Measurements from ENCODE around the gene ZNF705A. TPM values are rescaled to one million over a fixed set of nuclear protein-coding genes. Genes with fewer than 3 reads are reported as not detected.
"Not testable (repeated sequence)": the region's sequence is repeated elsewhere in the genome, so short reads cannot be mapped to it uniquely, and the experiment has no call there.

Gene ZNF705A
- polyA plus RNA-seq, 4 donors = not detected

GRCh38 chr12:8134398-8134930 is 22.4 kb upstream of the ZNF705A start:
- FAIRE-seq = peak; percentile 51
- H3K36me3 ChIP-seq (ENCODE audit: control insufficient read depth in 3 of 3, insufficient read depth in 2 of 3, low read depth in 1 of 3, low read length in 3 of 3); H3K27ac ChIP-seq (ENCODE audit: low read depth in 1 of 3, low read length in 2 of 3); DNase-seq; H3K4me3 ChIP-seq (ENCODE audit: low read depth in 1 of 3, low read length in 3 of 3); H3K9me3 ChIP-seq (ENCODE audit: control insufficient read depth in 2 of 2, insufficient read depth in 1 of 2, low read depth in 1 of 2, low read length in 1 of 2); H3K27me3 ChIP-seq (ENCODE audit: control insufficient read depth in 3 of 3, insufficient read depth in 3 of 3, low read length in 3 of 3); H3K4me1 ChIP-seq (ENCODE audit: control insufficient read depth in 3 of 3, insufficient read depth in 2 of 3, low read depth in 1 of 3, low read length in 2 of 3): not testable (repeated sequence)
- WGBS, 3 donors = 93 to 94% (median 94%) methylated on average over 23 of the region's 23 CpGs

- not testable (repeated sequence) for H3K27ac ChIP-seq (ENCODE audit: low read depth in 1 of 3, low read length in 2 of 3); H3K27me3 ChIP-seq (ENCODE audit: control insufficient read depth in 3 of 3, insufficient read depth in 3 of 3, low read length in 3 of 3); H3K4me1 ChIP-seq (ENCODE audit: control insufficient read depth in 3 of 3, insufficient read depth in 2 of 3, low read depth in 1 of 3, low read length in 2 of 3); H3K4me3 ChIP-seq (ENCODE audit: low read depth in 1 of 3, low read length in 3 of 3); H3K36me3 ChIP-seq (ENCODE audit: control insufficient read depth in 3 of 3, insufficient read depth in 2 of 3, low read depth in 1 of 3, low read length in 3 of 3); H3K9me3 ChIP-seq (ENCODE audit: control insufficient read depth in 2 of 2, insufficient read depth in 1 of 2, low read depth in 1 of 2, low read length in 1 of 2); FAIRE-seq; DNase-seq
- WGBS, 3 donors = 73 to 83% (median 74%) methylated on average over 8 of the region's 8 CpGs
Measured at GRCh38 chr12:8141647-8142046, 15.2 kb upstream of the ZNF705A start.

GRCh38 chr12:8143261-8143660 is 13.6 kb upstream of the ZNF705A start:
- DNase-seq (no peak), FAIRE-seq (no peak)
- Histone ChIP-seq H3K4me3 (ENCODE audit: low read depth in 1 of 3, low read length in 3 of 3) (no peak overlapping the region), H3K36me3 (ENCODE audit: control insufficient read depth in 3 of 3, insufficient read depth in 2 of 3, low read depth in 1 of 3, low read length in 3 of 3) (peaks cover 0 to 2% (median 0%) of the 10 kb centered on the region in 3 donors), H3K9me3 (ENCODE audit: control insufficient read depth in 2 of 2, insufficient read depth in 1 of 2, low read depth in 1 of 2, low read length in 1 of 2) (peaks cover 0 to 9% of the 10 kb centered on the region in 2 donors), H3K4me1 (ENCODE audit: control insufficient read depth in 3 of 3, insufficient read depth in 2 of 3, low read depth in 1 of 3, low read length in 2 of 3) (no peaks in the 10 kb centered on the region), H3K27ac (ENCODE audit: low read depth in 1 of 3, low read length in 2 of 3) (no peak overlapping the region), H3K27me3 (ENCODE audit: control insufficient read depth in 3 of 3, insufficient read depth in 3 of 3, low read length in 3 of 3) (peaks cover 0 to 2% (median 0%) of the 10 kb centered on the region in 3 donors)

GRCh38 chr12:8145754-8146441 is 10.9 kb upstream of the ZNF705A start:
- FAIRE-seq (no peak), DNase-seq (peak in 1 of 2 donors; percentile 6)
- 56 to 66% (median 64%) methylated on average over 19 of the region's 19 CpGs for WGBS, 3 donors

GRCh38 chr12:8146442-8146771 is 10.4 kb upstream of the ZNF705A start:
- H3K27me3 ChIP-seq (ENCODE audit: control insufficient read depth in 3 of 3, insufficient read depth in 3 of 3, low read length in 3 of 3) = peaks cover 0 to 2% (median 0%) of the 10 kb centered on the region in 3 donors
- no peak overlapping the region for H3K27ac ChIP-seq (ENCODE audit: low read depth in 1 of 3, low read length in 2 of 3)
- no peak for FAIRE-seq
- 54 to 67% (median 65%) methylated on average over 4 of the region's 4 CpGs for WGBS, 3 donors
- no peaks in the 10 kb centered on the region for H3K4me1 ChIP-seq (ENCODE audit: control insufficient read depth in 3 of 3, insufficient read depth in 2 of 3, low read depth in 1 of 3, low read length in 2 of 3)
- no peak for DNase-seq
- H3K36me3 ChIP-seq (ENCODE audit: control insufficient read depth in 3 of 3, insufficient read depth in 2 of 3, low read depth in 1 of 3, low read length in 3 of 3) = peaks cover 0 to 2% (median 0%) of the 10 kb centered on the region in 3 donors
- no peak overlapping the region for H3K4me3 ChIP-seq (ENCODE audit: low read depth in 1 of 3, low read length in 3 of 3)
- H3K9me3 ChIP-seq (ENCODE audit: control insufficient read depth in 2 of 2, insufficient read depth in 1 of 2, low read depth in 1 of 2, low read length in 1 of 2) = peaks cover 0 to 6% of the 10 kb centered on the region in 2 donors

More at GRCh38 chr12:8145754-8146441, 10.9 kb upstream of the ZNF705A start:
- peaks cover 0 to 2% (median 0%) of the 10 kb centered on the region in 3 donors for H3K27me3 ChIP-seq (ENCODE audit: control insufficient read depth in 3 of 3, insufficient read depth in 3 of 3, low read length in 3 of 3)
- H3K4me1 ChIP-seq (ENCODE audit: control insufficient read depth in 3 of 3, insufficient read depth in 2 of 3, low read depth in 1 of 3, low read length in 2 of 3) = no peaks in the 10 kb centered on the region
- H3K36me3 ChIP-seq (ENCODE audit: control insufficient read depth in 3 of 3, insufficient read depth in 2 of 3, low read depth in 1 of 3, low read length in 3 of 3) = peaks cover 0 to 2% (median 0%) of the 10 kb centered on the region in 3 donors
- H3K27ac ChIP-seq (ENCODE audit: low read depth in 1 of 3, low read length in 2 of 3) = no peak overlapping the region
- H3K9me3 ChIP-seq (ENCODE audit: control insufficient read depth in 2 of 2, insufficient read depth in 1 of 2, low read depth in 1 of 2, low read length in 1 of 2) = peaks cover 0 to 8% of the 10 kb centered on the region in 2 donors
- no peak overlapping the region for H3K4me3 ChIP-seq (ENCODE audit: low read depth in 1 of 3, low read length in 3 of 3)

GRCh38 chr12:8154526-8154925 is 2.3 kb upstream of the ZNF705A start:
- no peaks in the 10 kb centered on the region for H3K36me3 ChIP-seq (ENCODE audit: control insufficient read depth in 3 of 3, insufficient read depth in 2 of 3, low read depth in 1 of 3, low read length in 3 of 3)

GRCh38 chr12:8156416-8156815 is 399 bp upstream of the ZNF705A start:
- FAIRE-seq (no peak), DNase-seq (no peak)
- Histone ChIP-seq H3K27ac (ENCODE audit: low read depth in 1 of 3, low read length in 2 of 3) (no peak overlapping the region), H3K9me3 (ENCODE audit: control insufficient read depth in 2 of 2, insufficient read depth in 1 of 2, low read depth in 1 of 2, low read length in 1 of 2) (no peaks in the 10 kb centered on the region), H3K4me3 (ENCODE audit: low read depth in 1 of 3, low read length in 3 of 3) (no peak overlapping the region), H3K4me1 (ENCODE audit: control insufficient read depth in 3 of 3, insufficient read depth in 2 of 3, low read depth in 1 of 3, low read length in 2 of 3) (no peaks in the 10 kb centered on the region), H3K36me3 (ENCODE audit: control insufficient read depth in 3 of 3, insufficient read depth in 2 of 3, low read depth in 1 of 3, low read length in 3 of 3) (no peaks in the 10 kb centered on the region), H3K27me3 (ENCODE audit: control insufficient read depth in 3 of 3, insufficient read depth in 3 of 3, low read length in 3 of 3) (no peaks in the 10 kb centered on the region)
- WGBS, 3 donors = 82 to 92% (median 92%) methylated on average over 2 of the region's 2 CpGs

More at GRCh38 chr12:8154526-8154925, 2.3 kb upstream of the ZNF705A start:
- DNase-seq = no peak
- no peaks in the 10 kb centered on the region for H3K27me3 ChIP-seq (ENCODE audit: control insufficient read depth in 3 of 3, insufficient read depth in 3 of 3, low read length in 3 of 3)
- H3K9me3 ChIP-seq (ENCODE audit: control insufficient read depth in 2 of 2, insufficient read depth in 1 of 2, low read depth in 1 of 2, low read length in 1 of 2) = no peaks in the 10 kb centered on the region
- H3K27ac ChIP-seq (ENCODE audit: low read depth in 1 of 3, low read length in 2 of 3) = no peak overlapping the region
- H3K4me1 ChIP-seq (ENCODE audit: control insufficient read depth in 3 of 3, insufficient read depth in 2 of 3, low read depth in 1 of 3, low read length in 2 of 3) = no peaks in the 10 kb centered on the region
- no peak overlapping the region for H3K4me3 ChIP-seq (ENCODE audit: low read depth in 1 of 3, low read length in 3 of 3)
- FAIRE-seq = no peak

- Histone ChIP-seq H3K9me3 (ENCODE audit: control insufficient read depth in 2 of 2, insufficient read depth in 1 of 2, low read depth in 1 of 2, low read length in 1 of 2) (no peaks in the 10 kb centered on the region), H3K36me3 (ENCODE audit: control insufficient read depth in 3 of 3, insufficient read depth in 2 of 3, low read depth in 1 of 3, low read length in 3 of 3) (no peaks in the 10 kb centered on the region), H3K4me1 (ENCODE audit: control insufficient read depth in 3 of 3, insufficient read depth in 2 of 3, low read depth in 1 of 3, low read length in 2 of 3) (no peaks in the 10 kb centered on the region), H3K27me3 (ENCODE audit: control insufficient read depth in 3 of 3, insufficient read depth in 3 of 3, low read length in 3 of 3) (no peaks in the 10 kb centered on the region), H3K27ac (ENCODE audit: low read depth in 1 of 3, low read length in 2 of 3) (no peak overlapping the region), H3K4me3 (ENCODE audit: low read depth in 1 of 3, low read length in 3 of 3) (no peak overlapping the region)
- no peak for FAIRE-seq
- no peak for DNase-seq
Measured at GRCh38 chr12:8157484-8158198, 826 bp downstream of the ZNF705A start.

Data from small intestine (tissue), 7 donors.